ENCODE results near the gene PRKD3. TPM values are rescaled to one million over a fixed set of nuclear protein-coding genes. Genes with fewer than 3 reads are reported as not detected.

The PRKD3 gene
- total RNA-seq, 2 donors from 2014 or later: 46.8 to 78.4 TPM

- no peaks in the 10 kb centered on the region for H3K27me3 ChIP-seq (replicated peaks; ENCODE audit: insufficient read depth)
- ATAC-seq (ENCODE audit: insufficient number of reproducible peaks, low FRiP score, low read depth) (no peak), DNase-seq (ENCODE audit: low spot score) (no peak)
- no peaks in the 10 kb centered on the region for H3K9me3 ChIP-seq
- H3K4me1 ChIP-seq (ENCODE audit: control insufficient read depth in 1 of 2, low read depth in 2 of 2): no peaks in the 10 kb centered on the region
- H3K36me3 ChIP-seq: no peaks in the 10 kb centered on the region
- TF ChIP-seq CTCF (IDR thresholded peaks at IDR 0.05): no peak
- H3K4me3 ChIP-seq: peak overlapping the region; percentile 79
- no peak overlapping the region for H3K27ac ChIP-seq
These were observed 19.2 kb upstream of the PRKD3 start for GRCh38 chr2:37343537-37344434.

- Histone ChIP-seq H3K4me1 (ENCODE audit: control insufficient read depth in 1 of 2, low read depth in 2 of 2) (no peaks in the 10 kb centered on the region), H3K36me3 (no peaks in the 10 kb centered on the region), H3K4me3 (no peak overlapping the region), H3K27me3 (replicated peaks; ENCODE audit: insufficient read depth) (no peaks in the 10 kb centered on the region), H3K27ac (no peak overlapping the region), H3K9me3 (no peaks in the 10 kb centered on the region)
- no peak for TF ChIP-seq CTCF (IDR thresholded peaks at IDR 0.05)
- ATAC-seq (ENCODE audit: insufficient number of reproducible peaks, low FRiP score, low read depth): no peak
- no peak for DNase-seq (ENCODE audit: low spot score)
These were observed 18.1 kb upstream of the PRKD3 start for GRCh38 chr2:37342591-37343220.

- Histone ChIP-seq H3K27ac (no peak overlapping the region), H3K36me3 (no peaks in the 10 kb centered on the region), H3K9me3 (no peaks in the 10 kb centered on the region), H3K4me3 (no peak overlapping the region), H3K4me1 (ENCODE audit: control insufficient read depth in 1 of 2, low read depth in 2 of 2) (no peaks in the 10 kb centered on the region), H3K27me3 (replicated peaks; ENCODE audit: insufficient read depth) (no peaks in the 10 kb centered on the region)
- TF ChIP-seq CTCF (IDR thresholded peaks at IDR 0.05): no peak
- DNase-seq (ENCODE audit: low spot score): no peak
- ATAC-seq (ENCODE audit: insufficient number of reproducible peaks, low FRiP score, low read depth): no peak
These were observed 16.0 kb upstream of the PRKD3 start for GRCh38 chr2:37340637-37341036.

- H3K9me3 ChIP-seq: no peaks in the 10 kb centered on the region
- H3K27me3 ChIP-seq (replicated peaks; ENCODE audit: insufficient read depth): no peaks in the 10 kb centered on the region
- no peak for ATAC-seq (ENCODE audit: insufficient number of reproducible peaks, low FRiP score, low read depth)
- DNase-seq (ENCODE audit: low spot score): no peak
- H3K4me1 ChIP-seq (ENCODE audit: control insufficient read depth in 1 of 2, low read depth in 2 of 2): no peaks in the 10 kb centered on the region
- H3K36me3 ChIP-seq: no peaks in the 10 kb centered on the region
- no peak overlapping the region for H3K27ac ChIP-seq
- TF ChIP-seq CTCF (IDR thresholded peaks at IDR 0.05): no peak
- no peak overlapping the region for H3K4me3 ChIP-seq
These were observed 14.3 kb upstream of the PRKD3 start for GRCh38 chr2:37338933-37339332.

- H3K27ac ChIP-seq: no peak overlapping the region
- no peaks in the 10 kb centered on the region for H3K27me3 ChIP-seq (replicated peaks; ENCODE audit: insufficient read depth)
- H3K9me3 ChIP-seq: no peaks in the 10 kb centered on the region
- H3K36me3 ChIP-seq: no peaks in the 10 kb centered on the region
- H3K4me3 ChIP-seq: no peak overlapping the region
- no peak for TF ChIP-seq CTCF (IDR thresholded peaks at IDR 0.05)
- H3K4me1 ChIP-seq (ENCODE audit: control insufficient read depth in 1 of 2, low read depth in 2 of 2): no peaks in the 10 kb centered on the region
- ATAC-seq (ENCODE audit: insufficient number of reproducible peaks, low FRiP score, low read depth) (no peak), DNase-seq (ENCODE audit: low spot score) (no peak)
These were observed 13.1 kb upstream of the PRKD3 start for GRCh38 chr2:37337620-37338280.

All from thoracic aorta (tissue), 2 donors.